ENCODE data around the gene CPA5.

DNA sequence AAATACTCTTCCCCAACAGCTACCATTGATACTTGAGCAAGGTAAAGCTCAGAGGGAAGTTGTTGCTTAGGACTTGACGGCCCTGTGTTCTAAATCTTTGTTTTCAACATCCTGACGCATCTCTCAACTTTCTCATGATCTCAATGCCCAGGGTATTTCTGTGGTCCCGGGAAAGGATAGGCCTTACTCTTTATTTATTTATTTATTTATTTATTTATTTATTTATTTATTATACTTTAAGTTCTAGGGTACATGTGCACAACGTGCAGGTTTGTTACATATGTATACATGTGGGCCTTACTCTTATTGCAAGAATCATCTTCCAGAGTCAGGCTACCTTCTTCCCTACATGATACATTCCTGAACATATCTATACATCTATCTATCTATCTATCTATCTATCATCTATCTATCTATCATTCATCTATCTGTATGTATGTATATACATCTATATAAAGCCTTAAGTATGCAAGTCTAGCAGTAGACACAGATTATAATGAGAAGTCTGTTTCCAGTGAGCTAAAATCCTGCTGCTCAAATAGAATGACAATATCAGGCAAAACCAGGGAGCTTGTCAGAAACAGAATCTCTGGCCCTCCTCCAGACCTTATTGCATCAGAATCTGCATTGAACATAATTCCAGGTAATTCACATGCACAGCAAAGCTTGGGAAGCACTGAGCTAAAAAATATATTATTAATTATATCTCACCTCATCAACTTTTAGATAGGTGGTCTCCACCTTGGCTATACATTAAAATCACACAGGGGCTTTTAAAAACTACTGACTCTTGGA, 12.2 kb upstream of the CPA5 start:
- TF ChIP-seq YY1 (IDR thresholded peaks at IDR 0.05; ENCODE audit: insufficient read depth, insufficient read length) (no peak), ZNF274 (IDR thresholded peaks at IDR 0.05; ENCODE audit: low read depth, low read length) (no peak), SUZ12 (IDR thresholded peaks at IDR 0.05; ENCODE audit: extremely low read depth, insufficient read depth, insufficient read length) (no peak)

All from NT2/D1 (cell line).